OCI-LY7 (cell line): ENCODE results near the gene REPIN1. TPM values are rescaled to one million over a fixed set of nuclear protein-coding genes. Genes with fewer than 3 reads are reported as not detected.

ENCODE experiments used
- BruUV-seq: library from RNA; stranded (reverse); fragments of 400-500 nt; replicated peaks from 2 replicates; lab custom pipeline; 2021; lab: Mats Ljungman, UMichigan
- CTCF ChIA-PET: fragments of 300-600 bp; sonication (Branson Sonifier 250); formaldehyde crosslinking; loops from one replicate; lab custom pipeline; 2022; ENCODE audit warnings: antibody characterized with exemption; ENCODE audit not compliant: unreplicated experiment; lab: Charles Lee
- POLR2A ChIA-PET: fragments of 300-600 bp; sonication (Branson Sonifier 250); formaldehyde crosslinking; loops from one replicate; lab custom pipeline; 2022; ENCODE audit warnings: antibody characterized with exemption; lab: Charles Lee
- DNase-seq: peaks from one replicate; pipeline ENCODE4 v3.0.0-alpha.2; 2015; ENCODE audit warnings: low spot score
- H2AFZ ChIP-seq: fragments of 200-600 bp; sonication (generic), shearing (Covaris generic); 2 replicates; pipeline ENCODE4 v1.6.1; 2014; ENCODE audit warnings: mild to moderate bottlenecking, antibody characterized with exemption, low read length, moderate library complexity
- H3K27ac ChIP-seq: fragments of 200-600 bp; sonication (generic); 2 replicates; pipeline ENCODE4 v1.5.1; 2014; ENCODE audit warnings: mixed run types, low read depth, mild to moderate bottlenecking, moderate library complexity, low read length, inconsistent platforms; ENCODE audit not compliant: poor library complexity, severe bottlenecking
- H3K36me3 ChIP-seq: fragments of 200-600 bp; sonication (generic); 2 replicates; pipeline ENCODE4 v1.6.1; 2014; ENCODE audit warnings: mild to moderate bottlenecking, antibody characterized with exemption, low read length, moderate library complexity, mixed read lengths; ENCODE audit not compliant: insufficient read depth
- H3K4me1 ChIP-seq: fragments of 200-600 bp; sonication (generic); 2 replicates; pipeline ENCODE4 v1.5.1; 2014; ENCODE audit warnings: mild to moderate bottlenecking, low read length; ENCODE audit not compliant: insufficient read depth, poor library complexity, severe bottlenecking
- H3K4me2 ChIP-seq: fragments of 200-600 bp; sonication (generic); 2 replicates; pipeline ENCODE4 v1.6.1; 2014; ENCODE audit warnings: mild to moderate bottlenecking, low read length
- H3K4me3 ChIP-seq: fragments of 200-600 bp; sonication (generic); 2 replicates; pipeline ENCODE4 v1.5.1; 2014; ENCODE audit warnings: mild to moderate bottlenecking, low read depth, low read length; ENCODE audit not compliant: poor library complexity, severe bottlenecking
- H3K79me2 ChIP-seq: fragments of 200-600 bp; sonication (generic); 2 replicates; pipeline ENCODE4 v1.6.1; 2016; ENCODE audit warnings: low read depth, mild to moderate bottlenecking, low read length, moderate library complexity, mixed read lengths; ENCODE audit not compliant: insufficient read depth
- H3K9me2 ChIP-seq: fragments of 200-600 bp; sonication (generic); 2 replicates; pipeline ENCODE4 v1.6.1; 2016; ENCODE audit warnings: mild to moderate bottlenecking, low read length, mixed read lengths; ENCODE audit not compliant: insufficient read depth
- H3K9me3 ChIP-seq: fragments of 200-600 bp; sonication (generic); 2 replicates; pipeline ENCODE4 v1.6.1; 2014; ENCODE audit warnings: mild to moderate bottlenecking, mixed run types, low read length, mixed read lengths
- H4K20me1 ChIP-seq: fragments of 200-600 bp; sonication (generic); 2 replicates; pipeline ENCODE4 v1.6.1; 2014; ENCODE audit warnings: mild to moderate bottlenecking, antibody characterized with exemption, low read length, moderate library complexity, mixed read lengths; ENCODE audit not compliant: insufficient read depth
- EZH2phosphoT487 ChIP-seq: fragments of 200-600 bp; sonication (generic); IDR thresholded peaks from 2 replicates; pipeline ENCODE4 v1.6.1; 2018; ENCODE audit warnings: low read depth, borderline replicate concordance, mild to moderate bottlenecking, mixed run types, antibody characterized with exemption, low read length, moderate library complexity, mixed read lengths
- intact Hi-C: fragments of 100-400 bp; cut with micrococcal nuclease; formaldehyde crosslinking; loops from one replicate; pipeline ENCODE4 v1.10.0; 2022; ENCODE audit not compliant: unreplicated experiment
- total RNA-seq, 2 experiments: library from RNA; depleted of rRNA in 1 of 2; stranded (reverse); fragments of >200 nt in 1 of 2; shearing (Covaris generic) in 1 of 2; gene quantifications; 2 replicates each; pipeline ENCODE4 v1.2.3, GENCODE V29; 2014 to 2022
- TF ChIP-seq, protein P1 (sequence below): fragments of 200-600 bp; sonication (generic); conservative IDR thresholded peaks from 2 replicates; pipeline ENCODE4 v1.5.1; 2014; ENCODE audit warnings: mild to moderate bottlenecking, antibody characterized with exemption, low read length, moderate library complexity, mixed read lengths

Gene REPIN1
- total RNA-seq, 2 experiments from 2014 or later, result 19.0 to 46.2 TPM

DNA sequence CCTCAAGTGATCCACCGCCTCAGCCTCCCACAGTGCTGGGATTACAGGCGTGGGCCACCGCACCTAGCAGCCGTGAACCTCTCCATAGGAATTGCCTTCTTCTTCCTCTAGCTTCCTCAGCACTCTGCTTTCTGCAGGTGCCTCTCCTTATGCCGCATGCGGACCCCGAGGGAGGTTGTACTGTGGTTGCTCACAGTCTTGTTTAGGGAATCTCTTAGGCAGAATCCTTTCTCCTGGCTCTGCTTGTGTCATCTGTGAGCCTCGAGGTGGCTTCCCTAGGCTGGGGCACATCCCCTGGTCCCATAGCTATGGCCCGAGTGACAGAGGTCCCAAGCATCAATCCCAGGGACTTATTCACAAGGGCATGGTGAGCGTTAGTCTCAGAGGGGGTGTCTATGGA lies 48.6 kb downstream of the REPIN1 start:
- intact Hi-C loops, result no loop called here
- Histone ChIP-seq H2AFZ (no peak overlapping the region), H3K27ac (no peak overlapping the region), H3K9me3 (no peaks in the 10 kb centered on the region), H3K4me2 (no peak overlapping the region), H3K4me3 (no peak overlapping the region), H3K4me1 (peaks cover 4% of the 10 kb centered on the region), H3K9me2 (no peaks in the 10 kb centered on the region), H3K79me2 (no peaks in the 10 kb centered on the region), H3K36me3 (no peaks in the 10 kb centered on the region; the same call in 1 of the 2 replicates), H4K20me1 (no peaks in the 10 kb centered on the region)
- CTCF ChIA-PET, result no interaction called here
- BruUV-seq, result no TSS peak
- TF ChIP-seq EZH2phosphoT487, result no peak
- TF ChIP-seq, protein P1, sequence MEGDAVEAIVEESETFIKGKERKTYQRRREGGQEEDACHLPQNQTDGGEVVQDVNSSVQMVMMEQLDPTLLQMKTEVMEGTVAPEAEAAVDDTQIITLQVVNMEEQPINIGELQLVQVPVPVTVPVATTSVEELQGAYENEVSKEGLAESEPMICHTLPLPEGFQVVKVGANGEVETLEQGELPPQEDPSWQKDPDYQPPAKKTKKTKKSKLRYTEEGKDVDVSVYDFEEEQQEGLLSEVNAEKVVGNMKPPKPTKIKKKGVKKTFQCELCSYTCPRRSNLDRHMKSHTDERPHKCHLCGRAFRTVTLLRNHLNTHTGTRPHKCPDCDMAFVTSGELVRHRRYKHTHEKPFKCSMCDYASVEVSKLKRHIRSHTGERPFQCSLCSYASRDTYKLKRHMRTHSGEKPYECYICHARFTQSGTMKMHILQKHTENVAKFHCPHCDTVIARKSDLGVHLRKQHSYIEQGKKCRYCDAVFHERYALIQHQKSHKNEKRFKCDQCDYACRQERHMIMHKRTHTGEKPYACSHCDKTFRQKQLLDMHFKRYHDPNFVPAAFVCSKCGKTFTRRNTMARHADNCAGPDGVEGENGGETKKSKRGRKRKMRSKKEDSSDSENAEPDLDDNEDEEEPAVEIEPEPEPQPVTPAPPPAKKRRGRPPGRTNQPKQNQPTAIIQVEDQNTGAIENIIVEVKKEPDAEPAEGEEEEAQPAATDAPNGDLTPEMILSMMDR, result no peak
- DNase-seq, result no peak
- POLR2A ChIA-PET, result no interaction called here

GRCh38 chr7:150417863-150418262 lies 49.2 kb downstream of the REPIN1 start:
- no TSS peak for BruUV-seq

DNA sequence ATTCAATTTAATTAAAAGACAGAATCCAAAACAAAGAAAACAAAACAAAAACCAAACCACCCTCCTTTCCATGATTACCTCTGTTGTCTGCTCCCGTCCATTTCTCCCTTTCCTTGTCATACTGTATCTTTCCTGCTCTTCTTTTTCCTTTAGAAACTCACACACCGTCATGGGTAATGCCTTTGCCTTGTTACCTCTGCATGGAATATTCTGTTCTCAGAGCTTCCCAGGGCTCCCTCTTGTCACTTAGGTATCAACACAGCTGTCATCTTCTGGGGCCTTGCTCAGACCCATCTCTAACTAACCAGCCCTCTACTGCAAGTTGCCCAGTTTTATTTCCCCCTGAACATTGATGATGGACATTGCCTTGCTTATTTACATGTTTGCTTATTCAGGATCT lies 51.6 kb downstream of the REPIN1 start:
- H3K27ac ChIP-seq, result no peak overlapping the region
- TF ChIP-seq, protein P1, result no peak
- TF ChIP-seq EZH2phosphoT487, result no peak
- ChIA-PET CTCF (no interaction called here), POLR2A (no interaction called here)
- no TSS peak for BruUV-seq
- H4K20me1 ChIP-seq, result no peaks in the 10 kb centered on the region
- no peak overlapping the region for H3K4me2 ChIP-seq
- no peaks in the 10 kb centered on the region for H3K9me3 ChIP-seq
- DNase-seq, result no peak
- intact Hi-C loops, result no loop called here
- no peaks in the 10 kb centered on the region for H3K36me3 ChIP-seq
- H2AFZ ChIP-seq, result peak overlapping the region; percentile 23; the same call in 1 of the 2 replicates
- H3K79me2 ChIP-seq, result no peaks in the 10 kb centered on the region
- H3K4me3 ChIP-seq, result no peak overlapping the region
- H3K4me1 ChIP-seq, result peaks cover 4% of the 10 kb centered on the region
- H3K9me2 ChIP-seq, result no peaks in the 10 kb centered on the region

More at GRCh38 chr7:150417863-150418262, 49.2 kb downstream of the REPIN1 start:
- intact Hi-C loops, result no loop called here
- peaks cover 4% of the 10 kb centered on the region for H3K4me1 ChIP-seq
- no peak overlapping the region for H3K4me3 ChIP-seq
- H2AFZ ChIP-seq, result no peak overlapping the region
- H3K9me2 ChIP-seq, result no peaks in the 10 kb centered on the region
- POLR2A ChIA-PET, result no interaction called here
- H3K27ac ChIP-seq, result no peak overlapping the region
- TF ChIP-seq, protein P1, result peak; percentile 60
- TF ChIP-seq EZH2phosphoT487, result no peak
- H3K79me2 ChIP-seq, result no peaks in the 10 kb centered on the region
- DNase-seq, result no peak
- no peaks in the 10 kb centered on the region; the same call in 1 of the 2 replicates for H3K36me3 ChIP-seq
- H4K20me1 ChIP-seq, result no peaks in the 10 kb centered on the region
- CTCF ChIA-PET, result no interaction called here
- H3K4me2 ChIP-seq, result no peak overlapping the region
- H3K9me3 ChIP-seq, result no peaks in the 10 kb centered on the region
